GM19043 (cell line): ENCODE data around the gene GGT5.

Experiments
- ATAC-seq: cut with Tn5 transposase; IDR thresholded peaks from one replicate; pipeline ENCODE4 v1.9.1; 2021; ENCODE audit warnings: low read depth; ENCODE audit not compliant: unreplicated experiment

The GGT5 gene

DNA sequence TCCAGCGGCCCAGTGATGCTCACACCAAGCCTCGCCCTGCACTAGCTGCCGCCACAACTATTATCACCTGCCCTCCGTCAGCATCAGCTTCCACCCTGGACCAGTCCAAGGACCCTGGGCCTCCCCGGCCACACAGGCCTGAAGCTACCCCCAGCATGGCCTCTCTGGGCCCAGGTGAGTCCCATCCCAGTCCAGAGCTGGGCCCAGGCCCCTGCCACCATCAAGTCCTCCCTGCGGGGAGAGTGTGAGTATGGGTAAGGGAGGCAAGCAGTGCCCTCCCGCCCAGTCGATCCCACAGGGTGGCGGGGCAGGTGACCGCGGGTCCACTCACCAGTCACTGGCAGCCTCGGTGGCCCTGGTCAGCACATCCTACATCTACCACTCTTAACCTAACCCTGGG is 73.1 kb downstream of the GGT5 start:
- ATAC-seq = no peak

- no peak for ATAC-seq
These were observed 74.2 kb downstream of the GGT5 start for GRCh38 chr22:24170632-24171031.

DNA sequence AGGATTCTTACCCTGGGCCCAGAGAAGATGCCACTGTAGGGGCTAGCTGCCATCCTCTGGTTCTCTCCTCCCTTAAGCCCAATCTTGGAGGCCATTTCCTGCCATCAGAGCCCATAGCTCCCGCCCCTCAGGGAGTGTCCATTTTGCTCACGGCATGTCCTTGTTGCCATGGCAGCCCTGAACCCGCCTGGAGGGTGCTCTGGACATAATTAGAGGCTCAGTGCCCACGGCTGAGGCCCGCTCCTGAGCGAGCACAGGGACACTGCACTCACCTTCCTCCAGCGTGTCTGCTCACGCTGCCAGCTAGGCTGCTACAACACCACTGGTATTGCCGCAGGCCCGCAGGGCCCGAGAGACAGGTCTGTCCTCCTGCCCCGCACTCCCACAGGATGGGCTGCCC is 74.7 kb downstream of the GGT5 start:
- no peak for ATAC-seq
